Stimulated activated CD8-positive, alpha-beta memory T cell treated with anti-CD3 and anti-CD28 coated beads, Interleukin-4, amount 100 ng/mL, for 1 hour (primary cell): Measurements from ENCODE around the gene PRDM12.
"Not testable (repeated sequence)": the region's sequence is repeated elsewhere in the genome, so short reads cannot be mapped to it uniquely, and the experiment has no call there.

Experiments
- DNase-seq, 2 donors: peaks; one replicate each; pipeline ENCODE4 v3.0.0-alpha.2; 2020; ENCODE audit warnings: low read depth in 2 of 2, low spot score in 1 of 2

PRDM12 gene

DNA sequence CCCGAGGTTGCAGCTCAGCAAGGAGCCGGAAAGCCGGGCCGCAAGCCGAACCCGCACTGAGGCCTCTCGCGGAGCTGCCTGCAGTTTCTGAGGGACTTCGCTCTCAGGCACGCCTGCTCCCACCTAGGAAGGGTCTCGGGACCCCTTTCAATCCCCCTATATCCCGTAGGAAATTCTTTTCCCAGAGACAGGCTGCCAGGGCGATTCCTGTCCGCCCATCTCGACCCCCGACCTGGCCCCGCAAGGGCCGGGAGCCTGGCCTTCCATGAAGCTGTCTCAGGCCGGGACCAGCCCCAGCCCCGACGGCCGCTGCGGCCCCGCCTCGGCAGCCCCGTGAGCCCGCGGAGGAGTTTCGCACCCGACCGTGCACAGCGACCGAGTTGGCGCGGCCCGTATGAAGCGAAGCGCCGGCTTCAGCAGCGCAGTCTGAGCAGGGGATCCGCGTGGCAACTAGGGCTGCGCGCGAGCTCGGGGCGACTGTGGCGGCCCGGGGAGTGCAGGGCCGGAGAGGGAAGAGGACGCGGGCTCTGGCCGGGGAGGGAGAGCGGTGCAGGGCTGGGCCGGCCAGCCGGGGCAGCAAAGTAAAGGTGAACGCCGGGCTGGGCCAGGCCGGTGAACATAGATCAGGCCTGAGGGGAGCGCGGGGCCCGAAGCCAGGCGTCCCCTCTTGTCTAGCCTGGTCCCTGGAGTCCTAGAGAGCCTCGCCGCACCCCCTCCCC, 977 bp upstream of the PRDM12 start:
- no peak for DNase-seq

DNA sequence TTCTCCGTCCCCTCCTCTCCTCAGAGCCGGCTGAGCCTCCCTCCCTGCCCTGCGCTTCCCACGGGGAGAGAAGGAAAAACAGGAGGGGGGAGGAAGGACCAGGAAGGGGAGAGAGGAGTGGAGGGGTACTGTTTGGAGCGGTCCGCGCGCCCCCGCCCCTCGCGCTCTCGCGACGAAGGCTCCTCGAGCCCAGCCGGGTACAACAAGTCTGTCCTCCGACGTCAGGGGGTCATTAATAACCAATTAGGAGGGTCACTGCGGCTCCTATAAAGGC, 480 bp upstream of the PRDM12 start:
- no peak for DNase-seq

DNA sequence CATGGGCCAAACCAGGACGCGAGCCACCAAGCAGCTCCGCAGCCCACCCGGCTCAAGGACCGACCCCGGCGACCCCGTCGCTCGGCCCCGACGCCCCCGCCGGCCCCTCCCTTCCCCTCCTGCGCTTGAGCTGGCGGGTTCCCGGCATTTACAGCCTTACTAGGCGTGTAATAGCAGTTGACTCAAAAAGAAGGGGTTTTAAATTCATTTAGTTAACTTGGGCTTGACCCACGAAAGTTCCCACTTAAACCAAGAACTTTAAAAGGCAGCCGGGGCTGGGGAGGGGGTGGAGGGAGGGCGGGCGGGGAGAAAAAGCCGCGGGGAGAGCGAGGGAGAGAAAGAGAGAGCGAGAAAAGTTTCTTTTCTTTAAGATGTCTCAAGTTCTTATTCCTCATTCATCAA, 636 bp downstream of the PRDM12 start:
- no peak for DNase-seq

DNA sequence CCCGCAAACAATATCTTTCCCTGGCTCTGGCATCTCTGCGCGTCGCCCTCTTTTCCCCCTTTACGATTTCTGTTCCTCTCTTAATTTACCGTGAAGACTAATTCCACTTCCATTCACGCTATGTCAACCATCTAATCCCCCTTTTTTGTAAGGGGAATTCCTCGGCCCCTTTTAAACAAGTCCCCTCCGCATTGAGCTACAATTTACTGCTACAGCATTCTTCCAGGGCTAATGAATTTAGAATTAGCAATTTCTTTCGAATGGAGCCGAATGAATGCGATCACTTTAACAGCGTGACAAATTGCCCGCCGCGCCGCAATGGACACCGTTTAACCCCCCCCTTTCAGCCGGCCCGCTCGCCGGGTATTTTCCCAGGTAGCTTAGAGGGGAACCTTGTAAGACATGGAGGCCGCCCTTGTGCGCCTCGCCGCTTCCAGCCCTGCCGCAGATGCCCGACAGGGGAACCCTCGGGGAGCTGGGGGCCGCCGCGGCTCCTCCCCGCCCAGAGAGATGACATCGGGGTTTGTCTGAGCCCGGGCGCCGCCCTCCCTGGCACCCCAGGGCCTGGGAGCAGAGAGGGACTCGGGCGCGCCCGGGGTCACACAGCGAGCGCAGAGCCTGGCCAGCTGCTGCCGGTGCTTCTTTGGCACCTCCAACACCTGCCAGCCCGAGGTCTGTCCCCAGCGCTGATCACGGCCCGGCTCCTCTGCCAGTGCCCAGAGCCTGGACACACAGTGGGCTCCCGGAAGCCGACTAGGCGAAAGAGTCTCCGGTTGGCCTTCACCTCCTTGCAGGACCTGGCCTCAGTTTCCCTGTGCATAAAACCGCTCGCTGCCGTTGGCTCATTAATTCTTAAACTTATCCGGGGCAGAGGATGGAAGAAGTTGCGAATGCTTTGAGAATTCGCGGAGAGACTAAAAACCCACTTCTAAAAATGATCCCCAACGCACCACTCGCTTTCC, 1.3 kb downstream of the PRDM12 start:
- no peak for DNase-seq

DNA sequence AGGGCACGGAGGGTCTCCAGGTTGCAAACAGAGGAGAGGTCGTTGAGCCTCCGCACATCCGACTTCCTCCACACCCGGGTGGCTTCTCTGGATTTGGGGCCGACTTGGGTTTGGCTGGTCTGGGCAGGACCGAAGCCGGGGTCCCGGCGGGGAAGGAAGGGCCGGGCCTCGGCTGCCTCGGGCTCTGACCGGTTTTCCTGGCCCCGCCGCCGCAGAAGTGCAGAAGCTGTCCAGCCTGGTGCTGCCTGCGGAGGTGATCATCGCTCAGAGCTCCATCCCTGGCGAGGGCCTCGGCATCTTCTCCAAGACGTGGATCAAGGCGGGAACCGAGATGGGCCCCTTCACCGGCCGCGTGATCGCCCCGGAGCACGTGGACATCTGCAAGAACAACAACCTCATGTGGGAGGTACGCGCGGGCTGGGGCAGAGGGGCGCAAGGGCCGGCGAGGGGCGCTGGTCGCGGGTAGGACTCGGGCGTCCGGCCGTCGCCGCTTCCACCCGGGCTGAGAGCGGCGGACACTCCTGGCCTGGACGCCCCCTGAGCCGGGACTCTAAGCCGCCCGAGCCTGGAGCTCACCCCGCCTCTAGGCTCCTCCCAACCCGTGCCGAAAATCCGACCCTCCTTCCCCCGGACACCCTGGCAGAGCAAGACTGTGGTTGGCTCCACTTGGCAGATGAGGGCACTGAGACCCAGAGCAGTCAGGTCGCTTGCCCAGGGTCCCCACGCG, 2.2 kb downstream of the PRDM12 start:
- DNase-seq, result no peak

DNA sequence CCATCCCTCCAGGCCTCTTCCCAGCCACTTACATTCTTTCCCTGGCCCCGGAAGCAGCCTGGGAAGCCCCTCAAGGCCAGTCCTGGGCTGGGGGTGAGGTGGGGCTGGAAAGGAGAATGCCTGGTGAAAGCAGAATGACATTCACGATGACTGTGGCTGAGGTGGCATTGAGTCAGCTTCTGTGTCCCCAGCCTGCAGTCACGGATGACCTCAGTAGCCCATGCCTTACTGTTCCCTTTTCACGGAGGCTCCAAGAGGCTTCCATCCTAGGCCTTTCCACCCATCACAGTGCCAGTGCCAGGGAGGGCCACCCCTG, 2.7 kb downstream of the PRDM12 start:
- DNase-seq, result no peak

DNA sequence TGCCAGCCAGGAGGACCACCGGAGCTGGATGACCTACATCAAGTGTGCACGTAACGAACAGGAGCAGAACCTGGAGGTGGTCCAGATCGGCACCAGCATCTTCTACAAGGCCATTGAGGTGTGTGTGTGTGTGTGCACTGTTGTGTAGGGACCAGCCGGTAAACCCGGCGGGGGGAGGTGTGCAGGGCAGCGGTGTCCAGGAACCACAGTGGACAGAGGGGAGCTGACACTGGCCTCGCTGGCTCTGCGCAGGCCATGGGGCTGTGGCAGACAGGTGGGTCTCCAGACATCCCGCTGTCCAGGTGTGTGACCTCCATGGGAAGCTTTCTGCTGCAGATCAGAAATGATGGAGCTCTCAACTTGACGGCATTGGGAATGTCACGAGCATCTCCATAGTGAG, 3.8 kb downstream of the PRDM12 start:
- DNase-seq, result no peak

DNA sequence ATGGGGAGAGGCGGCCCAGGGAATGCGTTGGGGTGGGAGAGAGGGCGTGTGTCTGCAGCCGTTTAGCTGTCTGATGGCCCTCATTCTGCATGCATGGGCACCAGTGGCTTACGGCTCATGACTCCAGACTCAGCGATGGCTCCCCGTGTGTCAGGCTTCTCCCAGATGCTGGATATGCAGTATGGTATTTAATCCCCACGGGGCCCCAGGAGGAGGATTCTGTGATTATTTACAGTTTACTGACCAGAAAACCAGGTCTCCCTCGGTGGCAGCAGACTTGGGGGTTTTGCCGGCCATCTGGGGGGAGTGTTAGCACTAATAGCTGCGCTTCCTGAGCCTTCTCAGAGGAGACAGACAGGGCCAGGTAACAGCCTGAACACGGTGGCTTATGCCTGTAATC, 4.3 kb downstream of the PRDM12 start:
- no peak for DNase-seq

DNA sequence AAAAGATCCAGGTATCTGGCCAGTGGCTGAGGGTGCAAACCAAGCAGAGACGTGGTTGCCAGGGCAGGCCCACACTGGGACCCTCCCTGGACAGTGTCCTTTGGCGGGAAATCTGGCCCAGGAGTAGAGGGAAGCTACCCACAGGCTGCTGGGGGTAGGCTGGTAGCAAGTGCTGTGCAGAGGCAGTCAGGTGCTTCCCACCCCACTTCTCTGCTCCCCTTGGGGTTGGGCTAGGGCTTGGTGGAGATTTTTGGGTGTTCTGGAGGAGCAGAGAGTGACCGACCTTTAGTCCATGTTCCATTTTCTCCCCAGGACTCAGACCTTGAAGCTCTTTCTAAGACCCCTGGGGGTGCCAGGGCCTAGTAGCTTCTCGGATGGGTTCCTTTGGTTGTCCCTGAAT, 5.6 kb downstream of the PRDM12 start:
- DNase-seq, result no peak

DNA sequence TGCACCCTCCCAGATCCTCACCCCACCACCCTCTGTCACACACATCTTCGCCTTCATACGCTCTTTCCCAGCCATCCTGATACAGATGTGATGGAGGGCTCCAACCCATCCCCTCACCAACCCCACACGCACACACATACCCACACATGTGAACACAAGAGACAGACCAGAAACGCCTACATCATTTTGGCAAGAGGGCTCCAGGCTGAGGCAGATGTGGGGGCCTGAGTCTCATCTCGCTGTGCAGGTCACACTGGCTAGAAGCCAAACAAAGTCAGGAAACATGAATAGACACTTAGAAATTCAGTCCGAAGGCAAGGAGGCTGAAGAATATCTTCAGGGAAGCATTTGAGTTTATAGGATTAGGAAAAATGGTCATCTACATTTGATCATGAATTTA, 6.2 kb downstream of the PRDM12 start:
- DNase-seq, result no peak

DNA sequence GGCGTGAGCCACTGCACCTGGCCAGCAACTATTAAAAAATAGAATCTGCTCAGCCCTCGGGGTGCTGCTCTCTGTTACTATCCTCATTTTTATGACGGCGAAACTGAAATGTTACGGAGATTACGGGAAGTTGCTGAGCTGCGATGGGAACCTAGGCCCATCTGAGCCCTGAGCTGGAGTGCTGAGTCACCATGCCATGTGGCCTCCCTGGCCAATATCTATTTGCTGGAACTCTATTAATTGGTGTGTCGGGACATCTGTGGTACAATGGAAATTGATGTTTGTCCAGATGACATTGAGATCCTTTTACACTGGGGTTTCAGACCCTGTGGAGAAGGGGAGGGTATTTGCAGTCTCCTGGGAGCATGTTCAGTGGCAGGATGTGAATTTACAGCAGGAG, 8.1 kb downstream of the PRDM12 start:
- no peak for DNase-seq

DNA sequence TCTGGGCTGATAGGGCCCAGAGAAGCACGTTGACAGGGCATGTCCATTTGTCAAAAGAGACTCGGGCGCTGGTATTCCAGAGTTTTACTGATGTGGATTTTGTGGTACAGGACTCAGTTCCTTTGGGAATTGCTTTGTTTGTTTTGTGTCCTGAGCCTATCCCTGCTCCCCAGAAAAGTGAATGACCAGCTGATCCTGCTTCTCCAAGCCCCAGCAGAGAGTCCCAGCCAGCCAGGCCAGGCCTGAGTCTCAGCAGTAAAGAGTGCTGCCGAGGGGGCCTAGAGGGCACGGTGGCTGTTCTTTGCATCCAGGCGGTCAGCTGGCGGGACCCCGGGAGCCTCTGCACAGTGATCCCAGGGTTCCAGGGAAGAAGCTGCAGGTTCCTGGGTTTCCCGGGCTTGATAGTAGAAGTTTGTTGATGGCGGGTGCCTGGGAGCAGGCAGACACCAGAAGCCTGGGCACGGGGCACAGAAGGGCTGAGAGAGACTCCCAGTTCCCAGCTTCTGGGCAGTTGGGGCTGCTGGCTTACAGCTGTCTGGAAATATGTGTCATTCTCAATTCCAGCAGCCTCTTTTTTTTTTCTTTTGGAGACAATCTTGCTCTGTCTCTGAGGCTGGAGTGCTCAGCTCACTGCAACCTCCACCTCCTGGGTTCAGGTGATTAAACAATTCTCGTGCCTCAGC, 8.7 kb downstream of the PRDM12 start:
- DNase-seq, result no peak

DNA sequence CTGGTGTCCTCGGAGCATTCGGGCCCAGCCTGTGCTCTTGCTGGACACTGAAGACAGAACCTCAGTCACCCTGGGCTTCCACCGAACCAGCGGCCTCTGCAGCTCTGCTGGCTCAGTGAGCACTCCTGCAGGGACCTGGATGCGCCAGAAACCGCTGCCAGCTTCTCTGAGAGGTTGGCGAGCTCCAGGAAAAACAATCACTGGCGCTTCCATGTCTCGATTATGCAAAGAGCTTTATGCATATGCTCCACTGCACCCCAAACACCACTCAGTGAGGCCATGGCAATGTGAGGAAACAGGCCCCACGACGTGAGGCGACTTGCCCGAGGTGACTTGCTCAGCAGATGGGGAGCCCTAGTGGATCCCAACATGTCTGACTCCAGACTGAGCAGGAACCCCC, 11.0 kb downstream of the PRDM12 start:
- no peak for DNase-seq

DNA sequence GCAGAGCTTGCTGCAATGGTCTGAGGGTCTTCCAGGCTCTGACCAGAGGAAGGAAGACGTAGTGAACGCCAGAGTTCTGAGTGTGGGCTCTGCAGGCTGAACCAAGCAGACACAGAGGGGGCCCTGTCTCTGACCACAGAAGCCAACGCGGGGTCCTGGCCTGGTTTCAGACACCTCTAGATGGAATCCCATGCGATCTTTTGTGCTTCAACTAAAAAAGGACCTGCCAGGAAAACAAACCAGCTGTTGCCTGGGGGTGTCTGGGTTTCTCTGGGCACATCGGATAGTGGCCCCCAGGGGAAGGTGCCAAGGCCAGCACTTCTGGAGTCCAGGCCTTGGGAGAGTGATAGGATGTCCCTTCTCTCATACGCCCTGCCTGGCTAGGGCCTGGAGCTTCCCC, 12.9 kb downstream of the PRDM12 start:
- DNase-seq, result no peak

DNA sequence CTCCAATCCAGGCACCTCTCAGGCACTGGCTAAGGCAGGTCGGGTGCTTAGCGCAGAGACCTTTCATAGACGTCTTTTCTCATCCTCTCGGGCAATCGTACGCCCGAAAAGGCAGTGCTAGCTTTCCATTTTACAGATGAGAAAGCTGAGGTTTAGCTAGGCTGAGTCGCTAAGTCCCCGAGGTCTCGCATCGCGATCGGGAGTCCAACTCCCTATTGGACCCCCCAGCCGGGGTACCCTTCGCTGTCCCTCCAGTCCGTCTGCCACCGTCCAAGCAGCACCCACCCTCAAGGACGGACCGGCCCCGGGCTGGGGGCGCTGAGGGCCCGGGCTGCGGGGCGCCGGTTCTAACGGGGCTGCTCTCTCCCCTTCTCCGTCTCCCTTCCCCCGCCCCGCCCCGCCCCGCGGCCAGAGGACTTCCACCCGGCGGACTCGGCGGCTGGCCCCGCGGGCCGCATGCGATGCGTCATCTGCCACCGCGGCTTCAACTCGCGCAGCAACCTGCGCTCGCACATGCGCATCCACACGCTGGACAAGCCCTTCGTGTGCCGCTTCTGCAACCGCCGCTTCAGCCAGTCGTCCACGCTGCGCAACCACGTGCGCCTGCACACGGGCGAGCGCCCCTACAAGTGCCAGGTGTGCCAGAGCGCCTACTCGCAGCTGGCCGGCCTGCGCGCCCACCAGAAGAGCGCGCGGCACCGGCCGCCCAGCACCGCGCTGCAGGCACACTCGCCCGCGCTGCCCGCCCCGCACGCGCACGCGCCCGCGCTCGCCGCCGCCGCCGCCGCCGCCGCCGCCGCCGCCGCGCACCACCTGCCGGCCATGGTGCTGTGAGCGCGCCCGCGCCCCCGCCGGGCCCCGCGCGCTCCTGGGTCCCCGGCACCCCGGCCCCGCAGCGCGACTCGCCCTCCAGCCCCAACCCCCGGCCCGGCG, 16.7 kb downstream of the PRDM12 start:
- DNase-seq, result peak in 1 of 2 donors; percentile 27

DNA sequence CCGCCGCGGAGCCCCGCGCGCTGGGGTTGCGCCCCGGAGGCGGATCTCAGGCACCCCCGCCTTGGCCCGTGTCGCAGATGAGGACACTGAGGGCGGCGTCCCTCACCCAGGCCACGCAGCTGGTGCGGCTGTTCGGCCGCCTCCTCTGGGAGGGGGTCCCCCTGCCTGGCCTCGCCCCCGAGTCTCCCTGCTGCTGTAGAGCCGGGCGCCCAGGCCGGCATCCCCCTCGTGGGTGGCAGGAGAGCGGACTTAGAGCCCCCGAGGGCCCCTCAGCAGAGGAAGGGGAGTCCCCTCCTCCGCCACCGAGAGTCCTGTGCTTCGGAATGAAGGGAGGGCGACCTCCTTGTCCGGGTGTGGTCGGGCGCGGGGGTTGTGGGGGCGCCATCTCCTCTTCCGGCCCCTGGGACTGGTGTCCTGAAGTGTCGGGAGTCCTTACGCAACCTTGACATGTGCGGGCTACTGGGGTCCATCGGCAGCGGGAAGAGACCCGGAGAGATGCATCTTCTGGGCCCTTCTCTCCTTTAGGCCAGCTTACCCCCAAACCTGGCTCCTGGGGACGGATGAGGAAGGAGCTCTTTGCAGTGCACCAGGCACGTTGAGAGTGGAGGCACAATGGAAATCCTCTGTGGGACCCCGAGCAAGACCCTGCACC, 17.5 kb downstream of the PRDM12 start:
- no peak for DNase-seq

DNA sequence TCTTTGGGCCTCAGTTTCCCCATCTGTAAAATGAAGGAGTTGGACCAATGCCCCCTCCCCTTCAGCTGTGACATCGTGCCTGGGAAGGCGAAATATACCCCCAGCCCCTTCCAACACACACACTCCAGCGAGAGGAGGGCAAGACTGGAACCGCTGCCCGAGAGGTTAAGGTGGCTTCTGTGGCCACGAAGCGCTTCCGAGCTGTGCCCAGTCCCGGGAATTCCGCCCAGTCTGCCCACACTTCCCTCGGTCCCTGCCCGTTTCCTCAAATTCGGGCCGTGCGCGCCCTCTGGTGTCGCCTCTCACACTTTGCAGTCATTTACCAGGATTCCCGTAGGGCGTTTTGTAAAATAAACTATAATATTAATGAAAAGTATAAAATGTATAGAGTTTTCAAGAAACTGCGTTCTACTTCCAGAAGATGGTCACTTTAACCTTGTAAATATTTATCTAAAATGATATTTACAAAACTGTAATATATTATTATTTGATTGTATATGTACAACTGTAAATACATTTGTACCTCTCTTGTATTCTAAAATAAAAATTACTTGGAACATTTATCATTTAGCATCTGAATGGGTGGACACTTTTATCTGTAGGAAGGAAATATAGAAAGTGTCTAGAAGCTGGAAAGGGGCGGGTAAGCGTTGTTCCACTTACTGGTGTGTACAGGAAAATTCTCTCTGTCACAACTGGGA, 18.2 kb downstream of the PRDM12 start:
- no peak for DNase-seq

DNA sequence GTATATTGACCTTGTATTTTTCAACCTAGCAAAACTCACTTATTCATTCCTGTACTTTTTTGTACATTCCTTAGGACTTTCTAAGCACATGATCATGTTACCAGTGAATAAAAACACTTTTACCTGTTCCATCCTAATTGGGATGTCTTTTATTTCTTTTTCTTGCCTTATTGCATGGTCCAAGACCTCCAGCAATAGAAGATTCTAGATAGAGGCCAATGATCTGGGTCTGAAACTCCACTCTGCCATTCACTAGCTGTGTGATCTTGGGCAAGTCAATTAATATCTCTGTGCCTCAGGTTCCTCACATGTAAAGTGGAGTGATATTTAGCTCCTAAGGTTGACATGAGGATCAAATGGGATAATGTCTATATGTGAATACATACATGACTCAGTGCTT, 20.7 kb downstream of the PRDM12 start:
- no peak for DNase-seq

DNA sequence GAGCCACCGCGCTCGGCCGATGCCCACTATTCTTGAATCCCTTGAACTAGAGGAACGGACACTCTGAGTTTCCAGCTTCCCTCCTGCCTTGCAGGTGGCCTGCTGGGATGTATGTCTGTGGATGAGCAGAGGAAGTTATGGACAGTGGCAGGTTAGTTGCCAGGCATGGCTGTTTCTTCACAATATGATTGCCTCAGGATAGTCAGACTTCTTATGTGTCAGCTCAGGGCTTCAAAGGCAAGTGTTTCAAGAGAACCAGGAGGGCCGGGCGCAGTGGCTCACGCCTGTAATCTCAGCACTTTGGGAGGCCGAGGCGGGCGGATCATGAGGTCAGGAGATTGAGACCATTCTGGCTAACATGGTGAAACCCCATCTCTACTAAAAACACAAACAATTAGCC, 21.6 kb downstream of the PRDM12 start:
- DNase-seq, result not testable (repeated sequence)
